GM18867 (cell line): ENCODE measurements around the gene C9orf72.
"Not testable (repeated sequence)": the region's sequence is repeated elsewhere in the genome, so short reads cannot be mapped to it uniquely, and the experiment has no call there.

Experiments used
- ATAC-seq: cut with Tn5 transposase; IDR thresholded peaks from one replicate; pipeline ENCODE4 v1.9.1; 2021; ENCODE audit warnings: mild to moderate bottlenecking, moderate library complexity; ENCODE audit not compliant: unreplicated experiment

The C9orf72 gene

GRCh38 chr9:27572918-27573633, at the start of gene C9orf72:
Gene C9orf72 (minus strand): TSS chr9:27573481. CDS start chr9:27567120, 6,361 bp downstream.
- peak; percentile 72 for ATAC-seq

DNA sequence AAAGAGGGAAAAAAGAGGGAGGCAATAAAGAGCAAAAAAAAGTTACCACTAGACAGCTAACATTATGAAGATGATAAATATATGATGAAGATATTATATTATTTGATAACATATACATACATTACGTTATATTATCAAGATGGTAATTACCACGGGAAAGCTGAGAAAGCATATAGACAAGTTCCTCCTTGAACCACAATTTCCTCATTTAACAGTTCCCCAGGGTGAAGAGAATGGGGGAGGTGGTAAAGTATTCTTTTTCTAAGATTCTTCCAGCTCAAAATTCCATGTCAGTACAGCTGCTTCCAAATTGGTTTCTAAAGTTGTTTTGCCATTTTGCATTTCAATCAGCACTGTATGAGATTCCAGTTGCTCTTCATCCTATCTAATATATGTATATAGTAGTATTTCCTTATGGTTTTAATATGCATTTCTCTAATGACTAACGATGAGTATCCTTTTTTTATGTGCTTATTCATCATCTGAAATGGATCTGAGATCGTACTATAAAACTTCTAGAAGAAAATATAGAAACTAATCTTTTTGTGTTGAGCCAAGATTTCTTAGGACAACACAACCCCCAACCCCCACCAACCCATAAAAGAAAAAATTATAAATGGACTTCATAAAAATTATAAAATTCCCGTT, 49.5 kb upstream of the C9orf72 start:
- no peak for ATAC-seq

- ATAC-seq: no peak
Observed at GRCh38 chr9:27619743-27620142, 46.5 kb upstream of the C9orf72 start.

DNA sequence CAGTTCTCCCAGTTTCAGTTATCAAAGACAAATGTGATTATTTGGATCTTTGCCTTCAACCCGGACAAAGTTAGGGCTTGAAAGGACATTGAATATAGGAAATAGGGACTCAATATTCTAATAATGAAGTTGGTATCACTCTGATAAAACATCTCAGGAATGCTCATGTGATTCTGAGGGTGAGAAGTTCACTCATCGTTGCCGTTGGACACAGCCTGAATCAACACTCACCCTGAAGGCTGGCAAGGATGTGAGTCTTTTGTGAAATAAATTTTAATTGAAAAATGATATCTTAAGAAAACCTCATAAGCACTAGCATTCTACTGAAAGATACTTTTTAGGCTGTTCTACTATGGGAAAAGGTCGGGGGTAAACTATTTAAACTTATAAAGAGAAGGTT, 44.8 kb upstream of the C9orf72 start:
- ATAC-seq: no peak

DNA sequence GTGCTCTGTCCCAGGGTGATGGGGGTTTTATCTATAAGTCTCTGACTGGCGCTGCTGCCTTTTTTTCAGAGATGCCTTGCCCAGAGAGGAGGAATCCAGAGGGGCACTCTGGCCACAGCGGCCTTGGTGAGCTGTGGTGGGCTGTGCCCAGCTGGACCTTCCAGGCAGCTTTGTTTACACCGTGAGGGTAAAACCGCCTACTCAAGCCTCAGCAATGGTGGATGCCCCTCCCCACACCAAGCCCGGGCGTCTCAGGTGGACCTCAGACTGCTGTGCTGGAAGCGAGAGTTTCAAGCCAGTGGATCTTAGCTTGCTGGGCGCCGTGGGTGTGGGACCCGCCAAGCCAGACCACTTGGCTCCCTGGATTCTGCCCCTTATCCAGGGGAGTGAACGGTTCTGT, 41.3 kb upstream of the C9orf72 start:
- no peak for ATAC-seq

GRCh38 chr9:27612036-27612435, 38.8 kb upstream of the C9orf72 start:
- not testable (repeated sequence) for ATAC-seq

GRCh38 chr9:27610622-27611021, 37.3 kb upstream of the C9orf72 start:
- ATAC-seq: no peak

DNA sequence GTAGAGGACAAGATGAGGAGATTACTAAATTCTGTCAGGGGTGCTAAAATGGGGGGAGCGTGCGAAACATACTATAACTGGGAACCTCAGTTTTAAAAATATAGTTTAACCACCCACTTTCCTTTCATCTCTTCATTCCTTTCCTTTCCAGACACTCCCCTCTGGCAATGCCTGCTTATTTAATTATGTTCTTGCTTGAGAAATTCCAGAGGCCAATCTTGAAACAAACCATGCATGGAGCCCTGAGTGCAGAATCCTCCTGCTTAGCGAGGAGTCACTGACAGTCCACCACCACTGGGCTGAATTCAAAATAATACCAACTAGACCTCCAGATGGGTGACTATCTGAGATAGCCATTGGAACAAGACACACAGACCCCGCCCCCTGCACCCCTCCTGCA, 29.7 kb upstream of the C9orf72 start:
- ATAC-seq: no peak

- no peak for ATAC-seq
Observed at GRCh38 chr9:27602142-27602861, 29.0 kb upstream of the C9orf72 start.

DNA sequence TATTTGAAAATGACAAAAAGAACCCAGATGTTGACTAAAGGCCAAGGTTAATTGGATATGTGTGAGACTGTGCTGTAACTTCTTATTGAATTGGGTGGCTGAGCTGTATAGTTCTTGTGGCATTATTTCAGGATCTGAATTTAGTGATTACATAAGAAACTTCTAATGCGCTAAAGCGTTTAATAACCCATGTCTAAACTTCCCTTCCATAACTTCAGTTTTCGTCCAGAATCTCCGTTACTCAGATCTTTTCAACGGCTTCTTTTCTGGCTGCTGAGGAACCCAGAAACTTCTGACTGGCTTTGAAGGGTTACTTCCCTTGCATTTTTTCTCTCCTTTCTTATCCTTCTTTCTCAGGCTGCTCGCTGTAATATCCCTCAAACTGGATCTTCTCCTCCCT, 28.1 kb upstream of the C9orf72 start:
- no peak for ATAC-seq

DNA sequence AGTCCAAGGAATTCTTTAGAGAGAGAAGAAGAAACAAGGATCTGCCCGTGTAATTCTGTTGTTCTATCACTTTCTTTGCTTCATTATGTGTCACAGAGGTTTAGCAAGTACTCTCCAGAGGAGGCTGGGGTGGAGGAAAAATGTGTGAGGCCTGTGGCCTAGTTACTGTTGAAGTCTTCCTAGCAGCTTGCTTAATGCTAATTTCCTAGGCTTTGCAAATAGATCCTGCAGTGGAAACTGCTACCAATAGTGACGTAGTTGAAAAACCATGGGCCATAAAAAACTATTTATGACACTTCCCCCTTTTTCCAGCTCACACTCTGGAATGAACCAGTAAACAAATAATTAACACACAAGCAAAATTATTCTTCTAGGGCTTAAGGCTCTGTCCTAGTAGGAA, 27.0 kb upstream of the C9orf72 start:
- ATAC-seq: no peak

DNA sequence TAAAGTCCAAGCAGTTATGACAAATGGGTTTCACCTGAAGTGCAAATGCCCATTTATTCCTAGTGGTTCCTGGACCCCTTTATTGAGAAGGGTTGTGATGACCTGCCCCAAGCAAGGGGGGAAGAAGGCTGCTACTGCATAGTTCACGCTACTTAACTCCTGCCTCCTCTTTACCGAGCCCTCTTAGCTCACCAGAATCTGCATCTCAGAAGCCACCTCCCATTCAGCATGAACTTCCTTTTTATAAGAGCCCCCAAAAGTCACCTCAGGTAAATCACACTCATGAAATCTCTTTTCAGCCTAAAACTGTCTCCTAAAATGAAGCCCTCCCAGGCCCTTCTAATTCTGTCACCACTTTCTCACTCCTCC, 26.6 kb upstream of the C9orf72 start:
- no peak for ATAC-seq

DNA sequence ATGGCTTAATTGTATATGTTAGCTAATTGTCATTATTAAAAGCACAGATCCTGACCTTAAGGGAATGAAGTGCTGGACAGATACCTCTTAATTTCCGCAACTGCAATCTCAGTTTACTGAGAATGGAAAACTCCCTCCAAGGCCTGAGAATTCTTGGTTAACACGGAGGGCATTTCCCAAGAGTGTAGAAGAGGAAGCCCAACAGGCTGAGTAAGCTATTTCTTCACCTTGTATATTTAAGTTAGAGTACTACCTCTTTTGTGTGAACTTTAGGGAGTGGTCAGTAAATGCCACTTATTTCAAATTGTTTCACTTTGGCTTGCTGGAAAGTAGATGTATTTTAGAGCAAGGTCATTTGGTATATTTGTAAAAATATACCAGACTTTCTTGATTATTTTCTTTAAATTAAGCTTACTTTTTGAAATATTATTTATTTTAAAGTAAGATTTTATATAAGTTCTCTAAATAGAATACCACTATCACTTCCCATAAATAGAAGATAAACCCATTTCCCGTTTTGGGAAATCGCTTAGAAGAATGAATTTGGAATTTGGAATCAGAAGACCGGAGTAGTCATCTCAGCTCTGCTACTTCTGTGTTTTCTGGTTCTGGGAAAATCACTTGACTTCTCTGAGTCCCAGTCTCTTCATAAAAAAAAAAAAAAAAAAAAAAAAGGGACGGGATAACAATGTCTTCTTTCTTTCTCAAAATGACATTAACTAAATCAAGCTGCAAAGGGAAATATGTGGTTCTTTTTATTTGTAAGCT, 26.0 kb upstream of the C9orf72 start:
- ATAC-seq: no peak

GRCh38 chr9:27595733-27596132, 22.5 kb upstream of the C9orf72 start:
- ATAC-seq: no peak

GRCh38 chr9:27591672-27592071, 18.4 kb upstream of the C9orf72 start:
- ATAC-seq: no peak

GRCh38 chr9:27591093-27591492, 17.8 kb upstream of the C9orf72 start:
- ATAC-seq: no peak

- no peak for ATAC-seq
Observed at GRCh38 chr9:27590651-27591050, 17.4 kb upstream of the C9orf72 start.

DNA sequence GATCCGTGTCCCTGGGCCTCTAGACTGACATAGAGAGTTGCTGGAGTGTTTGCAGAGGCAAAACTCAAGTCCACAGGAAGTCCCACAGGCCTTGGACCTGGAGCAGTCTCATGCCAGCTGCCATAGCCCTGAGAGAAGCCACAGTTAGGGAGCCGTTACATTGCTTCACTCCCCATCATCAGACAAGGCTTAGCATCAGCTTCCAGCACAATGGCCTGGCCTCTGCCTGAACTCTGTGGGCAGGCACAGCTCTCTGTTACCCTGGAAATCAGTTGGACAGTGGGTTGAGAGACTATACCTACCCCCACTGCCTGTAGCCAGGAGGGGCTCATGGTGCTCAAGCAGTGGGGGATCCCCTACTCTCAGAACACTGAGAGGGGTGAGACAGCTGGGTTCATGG, 16.2 kb upstream of the C9orf72 start:
- ATAC-seq: no peak

DNA sequence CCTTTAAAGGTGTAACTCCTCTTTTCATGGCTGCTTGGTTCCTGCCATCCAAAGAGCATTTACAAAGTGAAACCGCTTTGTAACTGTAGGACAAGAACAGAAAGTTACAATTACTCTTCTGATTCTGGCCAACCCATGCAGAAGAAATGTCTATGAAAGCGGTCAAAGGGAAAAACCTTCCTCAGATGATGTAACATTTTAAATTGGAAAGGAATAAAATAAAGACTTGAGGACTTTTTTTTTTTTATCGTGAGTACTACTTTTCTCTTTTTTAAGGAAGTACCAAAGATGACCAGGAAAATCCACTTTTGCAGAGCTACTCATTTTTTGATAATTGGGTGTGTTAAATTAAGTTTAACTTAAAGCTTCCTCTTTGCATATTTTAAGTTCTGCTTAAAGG, 13.0 kb upstream of the C9orf72 start:
- ATAC-seq: peak; percentile 55

- ATAC-seq: no peak
Observed at GRCh38 chr9:27584931-27585330, 11.7 kb upstream of the C9orf72 start.

DNA sequence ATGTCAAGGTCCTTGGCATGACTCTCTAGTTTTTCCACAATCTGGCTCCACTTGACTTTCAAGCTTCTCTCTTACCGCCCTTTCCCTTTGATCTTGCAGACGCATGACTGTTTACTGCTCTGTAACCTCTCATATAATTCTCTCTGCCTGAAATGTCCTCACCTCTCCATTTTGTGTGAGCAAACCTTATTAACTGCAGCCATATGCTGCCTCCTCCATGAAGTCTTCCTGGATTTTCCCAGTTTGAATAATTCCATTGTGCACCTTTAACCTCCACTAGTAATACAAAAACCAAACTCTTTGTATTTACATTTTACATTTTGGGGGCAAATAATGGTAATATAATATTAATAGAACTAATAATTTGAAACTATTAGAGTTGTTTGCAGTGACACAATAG, 9.5 kb upstream of the C9orf72 start:
- ATAC-seq: no peak
